Adrenal gland (tissue), 5 donors: Measurements from ENCODE around the gene CCT4.

Experiments
- POLR2A ChIP-seq, 2 donors: fragments of 450-650 bp; IDR thresholded peaks; one replicate each; pipeline ENCODE4 v1.6.1; 2017; ENCODE audit warnings: antibody characterized with exemption in 2 of 2, mild to moderate bottlenecking in 2 of 2, moderate library complexity in 1 of 2
- TF ChIP-seq, protein P1 (sequence below), 6 experiments: fragments of 450-650 bp in 4 of 6; fragments of 200-600 bp in 2 of 6; sonication (generic) in 1 of 6; IDR thresholded peaks; 1 replicate in 5 of 6; 2 replicates in 1 of 6; pipeline versions ENCODE4 v1.5.1 to v1.8.0; 2016 to 2021; ENCODE audit warnings: antibody characterized with exemption in 6 of 6, mild to moderate bottlenecking in 2 of 6, moderate library complexity in 1 of 6
- donor health status: DM: no; HTN: no; CAD: no.

DNA sequence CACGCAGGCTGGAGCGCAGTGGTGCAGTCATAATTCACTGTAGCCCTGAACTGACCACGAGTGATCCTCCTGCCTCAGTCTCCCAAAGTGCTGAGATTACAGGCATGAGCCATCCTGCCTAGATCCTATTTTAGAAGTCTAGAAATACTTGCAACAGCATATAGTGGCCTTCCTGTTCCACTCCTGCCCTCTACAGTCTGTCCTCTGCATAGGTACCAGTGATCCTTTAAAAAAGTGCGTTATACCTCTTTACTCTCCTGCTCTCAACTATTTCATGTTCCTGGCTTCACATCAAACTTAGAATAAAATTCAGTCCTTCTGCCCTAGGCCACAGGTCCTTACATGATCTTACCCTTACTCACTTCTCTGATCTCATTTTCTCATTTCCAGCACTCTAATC, 23.1 kb upstream of the CCT4 start:
- TF ChIP-seq POLR2A (IDR thresholded peaks at IDR 0.05) = no peak
- TF ChIP-seq, protein P1, sequence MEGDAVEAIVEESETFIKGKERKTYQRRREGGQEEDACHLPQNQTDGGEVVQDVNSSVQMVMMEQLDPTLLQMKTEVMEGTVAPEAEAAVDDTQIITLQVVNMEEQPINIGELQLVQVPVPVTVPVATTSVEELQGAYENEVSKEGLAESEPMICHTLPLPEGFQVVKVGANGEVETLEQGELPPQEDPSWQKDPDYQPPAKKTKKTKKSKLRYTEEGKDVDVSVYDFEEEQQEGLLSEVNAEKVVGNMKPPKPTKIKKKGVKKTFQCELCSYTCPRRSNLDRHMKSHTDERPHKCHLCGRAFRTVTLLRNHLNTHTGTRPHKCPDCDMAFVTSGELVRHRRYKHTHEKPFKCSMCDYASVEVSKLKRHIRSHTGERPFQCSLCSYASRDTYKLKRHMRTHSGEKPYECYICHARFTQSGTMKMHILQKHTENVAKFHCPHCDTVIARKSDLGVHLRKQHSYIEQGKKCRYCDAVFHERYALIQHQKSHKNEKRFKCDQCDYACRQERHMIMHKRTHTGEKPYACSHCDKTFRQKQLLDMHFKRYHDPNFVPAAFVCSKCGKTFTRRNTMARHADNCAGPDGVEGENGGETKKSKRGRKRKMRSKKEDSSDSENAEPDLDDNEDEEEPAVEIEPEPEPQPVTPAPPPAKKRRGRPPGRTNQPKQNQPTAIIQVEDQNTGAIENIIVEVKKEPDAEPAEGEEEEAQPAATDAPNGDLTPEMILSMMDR (IDR thresholded peaks at IDR 0.05) = peak in 4 of 6 experiments; percentile 10 to 16 (median 14)
